KMS-11 (cell line): ENCODE results near the gene CRYL1.

Experiments used
- H2AFZ ChIP-seq: fragments of 200-600 bp; sonication (generic); 2 replicates; pipeline ENCODE4 v1.6.1; 2016; ENCODE audit warnings: antibody characterized with exemption, mixed run types, low read depth
- H3K27ac ChIP-seq: fragments of 200-600 bp; sonication (generic); 2 replicates; pipeline ENCODE4 v1.6.1; 2016; ENCODE audit warnings: mild to moderate bottlenecking, mixed run types
- H3K27me3 ChIP-seq: fragments of 200-600 bp; sonication (generic); 2 replicates; pipeline ENCODE4 v1.6.1; 2017; ENCODE audit warnings: mild to moderate bottlenecking, low read depth, mixed run types, moderate library complexity; ENCODE audit not compliant: insufficient read depth
- H3K36me3 ChIP-seq: fragments of 200-600 bp; sonication (generic); 2 replicates; pipeline ENCODE4 v1.6.1; 2017; ENCODE audit warnings: mild to moderate bottlenecking, mixed run types; ENCODE audit not compliant: insufficient read depth
- H3K4me1 ChIP-seq: fragments of 200-600 bp; sonication (generic); 2 replicates; pipeline ENCODE4 v1.6.1; 2016; ENCODE audit warnings: mild to moderate bottlenecking, low read depth, mixed run types; ENCODE audit not compliant: poor library complexity, severe bottlenecking
- H3K4me2 ChIP-seq: fragments of 200-600 bp; sonication (generic); 2 replicates; pipeline ENCODE4 v1.7.0; 2016; ENCODE audit warnings: mild to moderate bottlenecking, mixed run types
- H3K4me3 ChIP-seq: fragments of 200-600 bp; sonication (generic); IDR thresholded peaks from 2 replicates; pipeline ENCODE4 v1.6.1; 2017; ENCODE audit warnings: low read depth, low read length, mixed read lengths; ENCODE audit not compliant: insufficient read depth
- H3K79me2 ChIP-seq: fragments of 200-600 bp; sonication (generic); 2 replicates; pipeline ENCODE4 v1.6.1; 2016; ENCODE audit warnings: low read depth, mixed run types; ENCODE audit not compliant: insufficient read depth
- H3K9ac ChIP-seq: fragments of 200-600 bp; sonication (generic); 2 replicates; pipeline ENCODE4 v1.6.1; 2016; ENCODE audit warnings: mild to moderate bottlenecking, mixed run types
- H4K20me1 ChIP-seq: fragments of 200-600 bp; sonication (generic); 2 replicates; pipeline ENCODE4 v1.6.1; 2016; ENCODE audit warnings: mild to moderate bottlenecking, mixed run types; ENCODE audit not compliant: insufficient read depth
- TF ChIP-seq, protein P1 (sequence below): fragments of 200-600 bp; sonication (generic); conservative IDR thresholded peaks from 2 replicates; pipeline ENCODE4 v1.6.1; 2017; ENCODE audit warnings: low read depth, mild to moderate bottlenecking, antibody characterized with exemption, low read length, moderate library complexity, mixed read lengths

CRYL1 gene

DNA sequence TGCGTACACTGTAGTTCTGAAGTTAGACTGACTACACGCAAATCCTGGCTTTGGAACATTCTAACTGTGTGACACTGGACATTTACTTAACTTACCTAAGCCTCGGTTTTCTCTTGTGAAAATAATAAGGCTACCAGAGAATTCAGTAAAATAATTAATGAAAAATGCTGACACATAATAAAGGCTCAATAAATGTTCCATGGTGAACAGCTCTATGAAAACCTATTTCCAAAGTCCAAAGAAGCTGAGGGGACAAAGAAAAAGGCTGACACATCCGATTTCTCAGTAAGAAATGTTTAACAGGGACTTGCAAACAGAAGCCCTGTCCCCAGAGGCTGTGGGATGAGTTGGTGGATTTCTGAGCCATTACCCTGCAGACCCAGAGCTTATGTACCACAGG, 153.8 kb downstream of the CRYL1 start:
- Histone ChIP-seq H3K4me1 (no peaks in the 10 kb centered on the region), H3K4me2 (no peak overlapping the region), H3K4me3 (no peak overlapping the region), H3K27ac (no peak overlapping the region), H3K9ac (no peak overlapping the region), H3K79me2 (no peaks in the 10 kb centered on the region), H3K36me3 (no peaks in the 10 kb centered on the region), H2AFZ (no peak overlapping the region), H3K27me3 (no peaks in the 10 kb centered on the region), H4K20me1 (no peaks in the 10 kb centered on the region)
- TF ChIP-seq, protein P1, sequence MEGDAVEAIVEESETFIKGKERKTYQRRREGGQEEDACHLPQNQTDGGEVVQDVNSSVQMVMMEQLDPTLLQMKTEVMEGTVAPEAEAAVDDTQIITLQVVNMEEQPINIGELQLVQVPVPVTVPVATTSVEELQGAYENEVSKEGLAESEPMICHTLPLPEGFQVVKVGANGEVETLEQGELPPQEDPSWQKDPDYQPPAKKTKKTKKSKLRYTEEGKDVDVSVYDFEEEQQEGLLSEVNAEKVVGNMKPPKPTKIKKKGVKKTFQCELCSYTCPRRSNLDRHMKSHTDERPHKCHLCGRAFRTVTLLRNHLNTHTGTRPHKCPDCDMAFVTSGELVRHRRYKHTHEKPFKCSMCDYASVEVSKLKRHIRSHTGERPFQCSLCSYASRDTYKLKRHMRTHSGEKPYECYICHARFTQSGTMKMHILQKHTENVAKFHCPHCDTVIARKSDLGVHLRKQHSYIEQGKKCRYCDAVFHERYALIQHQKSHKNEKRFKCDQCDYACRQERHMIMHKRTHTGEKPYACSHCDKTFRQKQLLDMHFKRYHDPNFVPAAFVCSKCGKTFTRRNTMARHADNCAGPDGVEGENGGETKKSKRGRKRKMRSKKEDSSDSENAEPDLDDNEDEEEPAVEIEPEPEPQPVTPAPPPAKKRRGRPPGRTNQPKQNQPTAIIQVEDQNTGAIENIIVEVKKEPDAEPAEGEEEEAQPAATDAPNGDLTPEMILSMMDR: no peak

- no peak overlapping the region for H3K4me3 ChIP-seq
- H3K4me1 ChIP-seq: no peaks in the 10 kb centered on the region
- no peaks in the 10 kb centered on the region for H3K79me2 ChIP-seq
- H3K36me3 ChIP-seq: no peaks in the 10 kb centered on the region
- H4K20me1 ChIP-seq: no peaks in the 10 kb centered on the region
- H3K27me3 ChIP-seq: no peaks in the 10 kb centered on the region
- H3K9ac ChIP-seq: no peak overlapping the region
- H3K4me2 ChIP-seq: no peak overlapping the region
- no peak overlapping the region for H2AFZ ChIP-seq
- H3K27ac ChIP-seq: no peak overlapping the region
- TF ChIP-seq, protein P1: no peak
Observed at GRCh38 chr13:20370815-20371421, 154.7 kb downstream of the CRYL1 start.

- H4K20me1 ChIP-seq: no peaks in the 10 kb centered on the region
- no peaks in the 10 kb centered on the region for H3K36me3 ChIP-seq
- no peak overlapping the region for H3K4me3 ChIP-seq
- TF ChIP-seq, protein P1: no peak
- no peak overlapping the region for H3K4me2 ChIP-seq
- H3K27me3 ChIP-seq: no peaks in the 10 kb centered on the region
- H3K9ac ChIP-seq: no peak overlapping the region
- H3K79me2 ChIP-seq: no peaks in the 10 kb centered on the region
- H2AFZ ChIP-seq: no peak overlapping the region
- H3K27ac ChIP-seq: no peak overlapping the region
- no peaks in the 10 kb centered on the region for H3K4me1 ChIP-seq
Observed at GRCh38 chr13:20369886-20370361, 155.7 kb downstream of the CRYL1 start.

DNA sequence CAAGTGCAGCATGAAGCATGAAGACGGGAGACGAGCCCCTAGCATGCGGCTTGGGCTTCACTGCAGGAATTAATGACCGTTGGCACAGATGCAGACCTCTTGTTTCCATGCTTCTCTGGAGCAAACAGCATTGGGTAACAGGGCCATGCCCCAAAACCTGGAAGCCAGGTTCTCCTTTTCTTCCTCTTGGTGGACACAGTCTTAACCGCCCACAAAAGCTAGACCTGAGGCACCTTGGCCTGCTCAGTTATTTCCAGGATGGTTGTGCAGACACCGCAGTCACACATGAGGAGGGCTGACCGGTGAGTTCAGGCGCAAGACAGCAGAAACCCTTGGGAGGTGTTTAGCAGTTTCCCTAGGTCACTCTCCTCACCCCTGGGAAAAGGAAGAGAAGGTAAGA, 159.6 kb downstream of the CRYL1 start:
- Histone ChIP-seq H3K4me3 (no peak overlapping the region), H3K79me2 (no peaks in the 10 kb centered on the region), H3K4me1 (no peaks in the 10 kb centered on the region), H2AFZ (no peak overlapping the region), H3K27me3 (no peaks in the 10 kb centered on the region), H3K36me3 (no peaks in the 10 kb centered on the region), H3K4me2 (no peak overlapping the region), H3K9ac (no peak overlapping the region), H4K20me1 (no peaks in the 10 kb centered on the region), H3K27ac (no peak overlapping the region)
- TF ChIP-seq, protein P1: no peak
